Measurements from ENCODE around the gene DUOXA2.
A peak's percentile ranks its signal among the peaks of the same experiment; 100 is the strongest.

Gene DUOXA2

DNA sequence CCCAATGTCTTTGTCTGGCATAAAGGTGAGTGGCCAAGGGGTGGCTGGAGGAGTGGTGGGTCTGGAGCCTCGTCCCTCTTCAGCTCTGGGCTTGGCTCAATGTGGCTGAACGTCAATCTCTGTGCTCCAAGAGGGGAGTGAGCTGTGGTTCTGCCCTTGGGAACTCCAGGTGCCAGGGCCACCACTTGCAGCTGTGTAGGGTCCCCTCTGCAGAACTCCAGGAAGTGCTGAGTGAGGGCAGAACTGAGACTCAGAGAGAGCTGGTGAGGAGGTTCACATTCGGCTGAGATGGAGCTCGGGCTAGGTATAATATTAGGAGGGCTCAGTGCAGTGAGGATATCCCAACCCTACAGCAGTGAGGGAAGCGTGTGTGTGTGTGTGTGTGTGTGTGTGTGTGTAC lies 27.3 kb downstream of the DUOXA2 start:
- Mint-ChIP-seq H3K9me3 (no peaks in the 10 kb centered on the region), H3K4me3 (no peak overlapping the region), H3K27me3 (peaks cover 20 to 28% of the 10 kb centered on the region in 2 donors), H3K27ac (no peak overlapping the region), H3K36me3 (peaks cover 0 to 3% of the 10 kb centered on the region in 2 donors), H3K4me1 (peaks cover 2 to 3% of the 10 kb centered on the region in 2 donors)
- DNase-seq (no peak), ATAC-seq (replicated peaks) (no peak)

DNA sequence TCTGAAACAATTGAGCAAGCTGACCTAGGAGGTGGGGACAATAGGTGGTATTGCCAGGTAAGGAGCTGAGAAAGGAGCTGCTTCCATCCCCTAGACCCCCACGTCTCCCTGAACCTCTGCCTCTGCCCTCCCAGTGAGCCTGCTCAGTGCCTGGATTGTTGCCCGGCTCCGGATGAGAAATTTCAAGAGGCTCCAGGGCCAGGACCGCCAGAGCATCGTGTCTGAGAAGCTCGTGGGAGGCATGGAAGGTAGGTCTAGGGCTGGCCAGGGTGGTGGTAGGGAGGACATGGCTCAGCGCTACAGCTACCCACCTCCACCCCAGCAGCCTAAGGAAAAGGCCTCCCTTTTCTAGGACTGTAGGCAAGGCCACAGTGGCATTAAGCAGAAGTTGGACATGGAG lies 28.9 kb downstream of the DUOXA2 start:
- Mint-ChIP-seq H3K27ac (no peak overlapping the region), H3K27me3 (peaks cover 9 to 18% of the 10 kb centered on the region in 2 donors), H3K4me3 (no peak overlapping the region), H3K36me3 (peaks cover 0 to 3% of the 10 kb centered on the region in 2 donors), H3K4me1 (no peaks in the 10 kb centered on the region), H3K9me3 (no peaks in the 10 kb centered on the region)
- no peak for ATAC-seq (replicated peaks)
- no peak for DNase-seq

DNA sequence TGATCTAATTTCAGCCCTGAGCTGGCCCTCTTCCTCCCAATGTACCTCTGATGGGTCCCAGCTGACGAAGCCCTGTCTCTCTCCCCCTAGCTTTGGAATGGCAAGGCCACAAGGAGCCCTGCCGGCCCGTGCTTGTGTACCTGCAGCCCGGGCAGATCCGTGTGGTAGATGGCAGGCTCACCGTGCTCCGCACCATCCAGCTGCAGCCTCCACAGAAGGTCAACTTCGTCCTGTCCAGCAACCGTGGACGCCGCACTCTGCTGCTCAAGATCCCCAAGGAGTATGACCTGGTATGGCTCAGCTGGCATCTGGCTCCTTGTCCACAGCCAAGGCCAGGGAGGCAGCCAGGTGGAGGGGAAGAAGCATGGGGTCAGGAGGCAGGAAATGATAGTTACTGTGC lies 29.8 kb downstream of the DUOXA2 start:
- no peaks in the 10 kb centered on the region for H3K9me3 Mint-ChIP-seq
- H3K27ac Mint-ChIP-seq, result no peak overlapping the region
- DNase-seq (no peak), ATAC-seq (replicated peaks) (no peak)
- peaks cover 4 to 12% of the 10 kb centered on the region in 2 donors for H3K27me3 Mint-ChIP-seq
- no peak overlapping the region for H3K4me3 Mint-ChIP-seq
- H3K4me1 Mint-ChIP-seq, result no peaks in the 10 kb centered on the region
- H3K36me3 Mint-ChIP-seq, result peaks cover 0 to 3% of the 10 kb centered on the region in 2 donors

DNA sequence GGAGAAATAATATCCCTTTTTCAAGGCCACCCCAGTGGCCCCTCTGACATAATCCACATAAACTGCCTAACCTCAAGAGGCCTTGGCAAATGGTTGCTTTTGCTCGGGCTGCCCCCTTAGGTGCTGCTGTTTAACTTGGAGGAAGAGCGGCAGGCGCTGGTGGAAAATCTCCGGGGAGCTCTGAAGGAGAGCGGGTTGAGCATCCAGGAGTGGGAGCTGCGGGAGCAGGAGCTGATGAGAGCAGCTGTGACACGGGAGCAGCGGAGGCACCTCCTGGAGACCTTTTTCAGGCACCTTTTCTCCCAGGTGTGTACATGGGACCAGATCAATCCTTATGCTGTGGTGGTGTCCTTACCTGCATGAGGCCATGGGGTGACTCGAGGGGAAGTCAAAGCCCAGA lies 30.6 kb downstream of the DUOXA2 start:
- peak overlapping the region; percentile 63 for H3K27ac Mint-ChIP-seq
- no peak for DNase-seq
- no peaks in the 10 kb centered on the region for H3K4me1 Mint-ChIP-seq
- H3K4me3 Mint-ChIP-seq, result no peak overlapping the region
- peaks cover 0 to 3% of the 10 kb centered on the region in 2 donors for H3K36me3 Mint-ChIP-seq
- ATAC-seq (replicated peaks), result no peak
- no peaks in the 10 kb centered on the region for H3K9me3 Mint-ChIP-seq
- peaks cover 4 to 12% of the 10 kb centered on the region in 2 donors for H3K27me3 Mint-ChIP-seq

DNA sequence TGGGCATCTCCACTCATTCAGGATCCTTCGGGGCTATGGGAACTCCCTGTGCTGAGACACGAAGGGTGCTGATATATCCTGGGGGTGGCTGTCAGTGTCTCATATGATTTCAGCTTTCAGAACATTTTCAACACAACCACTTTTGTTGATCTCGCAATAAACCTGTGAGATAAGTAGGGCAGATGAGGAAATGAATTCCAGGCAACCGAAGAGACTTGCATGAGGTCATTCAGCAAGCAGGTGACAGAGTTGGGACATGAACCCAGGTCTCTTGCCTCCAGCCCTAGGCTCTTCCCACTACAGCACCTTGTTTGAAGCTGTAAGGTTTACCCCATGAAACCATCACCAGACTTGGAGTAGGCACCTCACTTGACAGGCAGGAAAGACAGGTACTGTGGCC lies 32.3 kb downstream of the DUOXA2 start:
- Mint-ChIP-seq H3K36me3 (peaks cover 0 to 1% of the 10 kb centered on the region in 2 donors), H3K27me3 (peaks cover 2 to 12% of the 10 kb centered on the region in 2 donors), H3K27ac (no peak overlapping the region), H3K9me3 (no peaks in the 10 kb centered on the region), H3K4me3 (no peak overlapping the region), H3K4me1 (no peaks in the 10 kb centered on the region)
- no peak for ATAC-seq (replicated peaks)
- no peak for DNase-seq

DNA sequence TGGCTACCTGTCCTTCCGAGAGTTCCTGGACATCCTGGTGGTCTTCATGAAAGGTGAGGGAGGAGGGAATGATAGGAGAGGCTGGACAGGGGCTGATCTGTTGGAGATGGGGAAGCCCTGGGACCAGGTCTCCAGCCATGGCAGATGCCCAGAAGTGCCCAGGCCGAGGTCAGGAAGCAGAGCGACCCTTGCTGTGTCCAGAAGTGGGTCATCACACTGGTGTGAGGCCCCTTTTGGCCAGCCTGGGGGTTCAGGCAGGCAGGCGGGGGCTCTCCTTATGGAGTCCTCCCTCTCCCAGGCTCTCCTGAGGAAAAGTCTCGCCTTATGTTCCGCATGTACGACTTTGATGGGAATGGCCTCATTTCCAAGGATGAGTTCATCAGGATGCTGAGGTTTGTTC lies 33.5 kb downstream of the DUOXA2 start:
- DNase-seq, result no peak
- Mint-ChIP-seq H3K4me3 (no peak overlapping the region), H3K27me3 (peaks cover 0 to 5% of the 10 kb centered on the region in 2 donors), H3K9me3 (no peaks in the 10 kb centered on the region), H3K4me1 (no peaks in the 10 kb centered on the region), H3K36me3 (peaks cover 7 to 8% of the 10 kb centered on the region in 2 donors), H3K27ac (no peak overlapping the region)
- ATAC-seq (replicated peaks), result no peak

DNA sequence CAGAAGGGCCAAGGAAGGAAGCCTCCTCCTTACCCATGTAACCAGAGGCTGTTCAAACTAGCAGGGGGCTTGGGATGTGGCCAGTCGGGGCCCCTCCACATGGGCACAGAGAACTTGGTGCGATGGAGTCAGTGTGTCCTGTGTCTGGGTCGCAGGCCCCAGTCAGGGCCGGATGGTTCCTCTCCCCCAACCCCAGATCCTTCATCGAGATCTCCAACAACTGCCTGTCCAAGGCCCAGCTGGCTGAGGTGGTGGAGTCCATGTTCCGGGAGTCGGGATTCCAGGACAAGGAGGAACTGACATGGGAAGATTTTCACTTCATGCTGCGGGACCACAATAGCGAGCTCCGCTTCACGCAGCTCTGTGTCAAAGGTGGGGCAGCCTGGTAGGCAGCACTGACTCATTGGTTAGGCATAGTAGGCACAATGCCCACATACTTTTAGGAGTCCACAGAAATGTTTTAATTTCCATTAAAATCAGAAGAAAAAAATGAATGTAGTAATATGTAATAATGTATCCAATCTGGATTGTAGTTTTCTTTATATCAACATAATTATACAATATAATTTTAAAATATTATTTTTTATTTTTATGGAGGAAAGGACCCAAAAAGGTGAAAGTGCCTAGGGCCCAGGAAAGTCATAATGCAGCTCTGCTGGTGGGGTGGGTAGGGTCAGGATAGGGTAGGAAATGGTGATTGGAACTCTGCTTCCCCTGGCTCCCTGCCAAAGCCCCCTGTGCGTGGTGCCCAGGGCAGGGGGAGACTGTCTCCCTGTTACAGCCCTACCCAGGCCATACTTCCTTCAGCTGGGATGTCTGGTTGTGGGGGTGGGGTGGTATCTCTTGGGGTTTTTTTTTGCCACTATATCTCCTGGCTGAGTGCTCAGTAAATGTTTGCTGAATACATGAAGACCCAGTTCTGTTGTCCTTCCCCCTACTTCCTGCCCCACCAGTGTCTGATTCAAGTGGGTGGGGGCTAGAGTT lies 34.2 kb downstream of the DUOXA2 start:
- Mint-ChIP-seq H3K27ac (no peak overlapping the region), H3K36me3 (peaks cover 8 to 10% of the 10 kb centered on the region in 2 donors), H3K9me3 (no peaks in the 10 kb centered on the region), H3K4me1 (no peaks in the 10 kb centered on the region), H3K27me3 (peaks cover 0 to 5% of the 10 kb centered on the region in 2 donors), H3K4me3 (no peak overlapping the region)
- DNase-seq, result no peak
- no peak for ATAC-seq (replicated peaks)

DNA sequence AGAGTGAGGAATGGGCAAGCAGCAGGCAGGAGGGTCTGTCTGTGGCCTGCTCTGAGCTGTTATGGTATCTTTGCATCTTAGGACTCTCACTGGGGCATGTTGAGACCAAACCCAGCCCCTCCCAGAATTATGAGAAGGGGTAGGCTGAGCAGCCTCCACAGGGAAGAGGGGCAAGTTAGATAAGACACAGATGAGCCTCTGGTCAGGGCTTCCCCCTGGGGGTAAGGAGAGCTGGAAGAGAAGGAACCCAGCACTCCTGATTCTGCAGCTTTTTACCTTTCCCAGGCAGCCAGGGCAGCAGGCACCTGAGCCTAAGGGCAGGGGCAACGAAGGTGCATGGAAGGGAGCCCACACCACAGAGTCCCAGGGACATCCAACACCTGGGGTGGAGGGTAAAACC lies 34.9 kb downstream of the DUOXA2 start:
- no peak for ATAC-seq (replicated peaks)
- Mint-ChIP-seq H3K27me3 (peaks cover 0 to 5% of the 10 kb centered on the region in 2 donors), H3K36me3 (peaks cover 8 to 10% of the 10 kb centered on the region in 2 donors), H3K4me3 (no peak overlapping the region), H3K9me3 (no peaks in the 10 kb centered on the region), H3K4me1 (no peaks in the 10 kb centered on the region), H3K27ac (no peak overlapping the region)
- no peak for DNase-seq

DNA sequence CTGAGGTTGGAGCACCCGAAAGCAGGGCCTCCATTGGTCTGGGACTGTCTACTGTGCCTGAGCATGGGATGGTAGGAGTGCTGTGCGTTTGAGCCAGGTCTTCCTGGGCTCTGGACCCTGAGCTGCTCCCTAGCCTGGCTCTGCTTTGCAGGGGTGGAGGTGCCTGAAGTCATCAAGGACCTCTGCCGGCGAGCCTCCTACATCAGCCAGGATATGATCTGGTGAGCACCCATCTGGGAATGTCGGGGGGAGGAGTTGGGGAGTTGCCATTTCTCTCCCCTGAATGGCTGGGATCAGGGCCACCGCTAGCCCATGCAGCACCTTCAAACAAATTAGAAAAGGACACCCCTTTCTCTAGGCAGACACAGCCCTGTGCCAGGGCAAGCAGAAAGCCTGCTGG lies 36.4 kb downstream of the DUOXA2 start:
- H3K4me1 Mint-ChIP-seq, result no peaks in the 10 kb centered on the region
- no peaks in the 10 kb centered on the region for H3K9me3 Mint-ChIP-seq

DNA sequence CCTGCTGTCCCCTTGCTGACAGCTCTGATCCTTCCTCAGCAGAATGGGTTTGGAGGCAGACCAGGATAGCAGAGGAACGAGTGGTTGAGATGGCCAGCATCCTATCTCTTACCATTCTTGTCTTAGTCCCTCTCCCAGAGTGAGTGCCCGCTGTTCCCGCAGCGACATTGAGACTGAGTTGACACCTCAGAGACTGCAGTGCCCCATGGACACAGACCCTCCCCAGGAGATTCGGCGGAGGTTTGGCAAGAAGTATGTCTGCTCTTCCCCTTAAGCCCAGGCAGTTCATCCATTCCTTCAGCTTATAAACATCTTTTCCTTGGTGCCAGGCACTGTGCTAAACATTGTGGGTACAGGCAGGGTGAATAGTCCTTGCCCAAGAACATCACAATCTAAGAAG lies 36.9 kb downstream of the DUOXA2 start:
- ATAC-seq (replicated peaks), result no peak
- H3K9me3 Mint-ChIP-seq, result no peaks in the 10 kb centered on the region
- no peak overlapping the region for H3K27ac Mint-ChIP-seq
- no peaks in the 10 kb centered on the region for H3K4me1 Mint-ChIP-seq
- no peak for DNase-seq
- H3K27me3 Mint-ChIP-seq, result no peaks in the 10 kb centered on the region
- H3K36me3 Mint-ChIP-seq, result peaks cover 8 to 10% of the 10 kb centered on the region in 2 donors
- H3K4me3 Mint-ChIP-seq, result no peak overlapping the region

More for the DNA sequence above, 36.4 kb downstream of the DUOXA2 start:
- H3K27ac Mint-ChIP-seq, result no peak overlapping the region
- ATAC-seq (replicated peaks), result no peak
- DNase-seq, result no peak
- no peak overlapping the region for H3K4me3 Mint-ChIP-seq
- peaks cover 8 to 10% of the 10 kb centered on the region in 2 donors for H3K36me3 Mint-ChIP-seq
- H3K27me3 Mint-ChIP-seq, result no peaks in the 10 kb centered on the region

DNA sequence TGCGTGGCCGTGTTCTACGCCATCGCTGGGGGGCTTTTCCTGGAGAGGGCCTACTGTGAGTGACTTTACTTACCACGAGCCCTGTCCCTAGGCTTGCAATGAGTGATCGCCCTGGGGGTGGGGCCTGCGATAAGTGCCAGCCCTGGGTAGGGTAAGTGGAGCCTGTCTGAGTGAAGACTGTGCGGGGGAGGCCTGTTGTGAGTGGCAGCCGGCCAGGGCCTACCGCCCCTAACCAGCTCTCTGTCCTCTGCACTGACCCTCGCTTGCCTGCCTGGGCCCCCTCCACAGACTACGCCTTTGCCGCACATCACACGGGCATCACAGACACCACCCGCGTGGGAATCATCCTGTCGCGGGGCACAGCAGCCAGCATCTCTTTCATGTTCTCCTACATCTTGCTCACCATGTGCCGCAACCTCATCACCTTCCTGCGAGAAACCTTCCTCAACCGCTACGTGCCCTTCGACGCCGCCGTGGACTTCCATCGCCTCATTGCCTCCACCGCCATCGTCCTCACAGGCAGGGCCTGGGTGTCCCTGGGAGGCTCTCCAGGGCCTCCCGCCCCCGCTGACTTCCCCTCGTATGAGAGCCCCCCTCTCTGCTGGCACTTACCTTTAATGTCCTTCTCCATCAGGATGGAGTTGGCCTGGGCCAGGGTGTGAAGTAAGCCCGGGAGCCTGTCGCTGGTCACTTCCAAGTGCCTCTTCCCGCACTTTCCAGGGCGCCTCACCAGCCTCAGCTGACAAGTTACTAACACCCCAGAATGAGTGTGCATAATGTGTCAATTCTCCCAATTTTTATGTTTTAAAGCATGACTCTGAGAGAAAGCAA lies 38.1 kb downstream of the DUOXA2 start:
- Mint-ChIP-seq H3K36me3 (peaks cover 8 to 12% of the 10 kb centered on the region in 2 donors), H3K4me3 (peak overlapping the region in 1 of 2 donors; percentile 37), H3K27me3 (no peaks in the 10 kb centered on the region), H3K9me3 (no peaks in the 10 kb centered on the region), H3K4me1 (no peaks in the 10 kb centered on the region), H3K27ac (peak overlapping the region; percentile 25)
- DNase-seq (no peak), ATAC-seq (replicated peaks) (no peak)

DNA sequence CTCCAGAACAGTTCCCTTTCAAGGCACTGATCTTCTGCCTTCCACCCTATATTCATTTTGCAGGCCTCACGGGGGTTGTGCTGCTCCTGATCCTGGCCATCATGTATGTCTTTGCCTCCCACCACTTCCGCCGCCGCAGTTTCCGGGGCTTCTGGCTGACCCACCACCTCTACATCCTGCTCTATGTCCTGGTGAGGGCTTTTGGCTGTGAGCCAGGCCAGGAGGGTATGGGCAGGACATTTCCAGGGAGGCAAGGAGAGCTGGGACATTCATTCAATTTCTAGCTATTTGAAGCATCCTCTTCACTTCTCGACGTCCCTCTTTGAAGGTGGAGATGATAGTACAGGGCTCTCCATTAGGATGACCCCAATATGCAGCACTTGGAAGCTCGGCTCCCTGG lies 41.6 kb downstream of the DUOXA2 start:
- Mint-ChIP-seq H3K27ac (no peak overlapping the region), H3K4me3 (no peak overlapping the region), H3K27me3 (no peaks in the 10 kb centered on the region), H3K4me1 (peaks cover 5 to 6% of the 10 kb centered on the region in 2 donors), H3K9me3 (no peaks in the 10 kb centered on the region), H3K36me3 (peaks cover 14 to 17% of the 10 kb centered on the region in 2 donors)
- ATAC-seq (replicated peaks) (no peak), DNase-seq (no peak)

DNA sequence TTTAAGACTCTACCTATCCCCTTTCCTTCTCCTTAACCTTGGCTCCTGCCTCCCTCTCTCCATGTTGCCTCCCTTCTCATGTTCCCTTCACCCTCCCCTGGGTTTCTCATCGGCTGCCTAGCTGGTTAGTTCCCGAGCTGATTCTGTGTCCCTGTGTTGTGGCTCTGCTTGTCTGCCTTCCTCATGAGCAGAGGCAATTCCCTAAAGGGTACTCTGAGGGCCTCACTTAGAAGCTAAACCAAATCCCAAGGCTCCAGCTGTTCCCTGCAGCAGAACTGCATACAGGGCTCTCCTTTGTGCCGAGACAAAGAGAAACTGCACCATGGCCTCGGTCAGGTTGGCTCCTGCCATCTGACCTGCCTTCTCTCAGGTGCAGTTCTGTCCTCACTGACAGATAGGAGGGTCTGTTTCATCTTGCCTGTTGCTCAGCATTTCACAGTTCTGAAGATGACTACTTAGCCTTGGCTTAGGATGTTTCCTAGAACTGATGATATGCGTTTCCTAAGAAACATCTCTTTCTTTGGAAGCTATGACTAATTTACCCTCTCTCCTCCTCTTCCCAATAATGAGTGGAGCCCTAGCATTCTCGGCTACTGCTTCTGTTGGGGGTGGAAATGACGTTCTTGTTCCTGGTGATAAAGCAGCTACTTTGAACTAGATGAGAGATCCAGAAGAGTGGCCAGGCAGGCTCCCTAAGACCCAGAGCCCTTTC lies 42.8 kb downstream of the DUOXA2 start:
- no peaks in the 10 kb centered on the region for H3K9me3 Mint-ChIP-seq
- peaks cover 5 to 6% of the 10 kb centered on the region in 2 donors for H3K4me1 Mint-ChIP-seq
- DNase-seq (no peak), ATAC-seq (replicated peaks) (no peak)
- H3K36me3 Mint-ChIP-seq, result peaks cover 16 to 18% of the 10 kb centered on the region in 2 donors
- no peaks in the 10 kb centered on the region for H3K27me3 Mint-ChIP-seq
- H3K27ac Mint-ChIP-seq, result no peak overlapping the region
- H3K4me3 Mint-ChIP-seq, result no peak overlapping the region

DNA sequence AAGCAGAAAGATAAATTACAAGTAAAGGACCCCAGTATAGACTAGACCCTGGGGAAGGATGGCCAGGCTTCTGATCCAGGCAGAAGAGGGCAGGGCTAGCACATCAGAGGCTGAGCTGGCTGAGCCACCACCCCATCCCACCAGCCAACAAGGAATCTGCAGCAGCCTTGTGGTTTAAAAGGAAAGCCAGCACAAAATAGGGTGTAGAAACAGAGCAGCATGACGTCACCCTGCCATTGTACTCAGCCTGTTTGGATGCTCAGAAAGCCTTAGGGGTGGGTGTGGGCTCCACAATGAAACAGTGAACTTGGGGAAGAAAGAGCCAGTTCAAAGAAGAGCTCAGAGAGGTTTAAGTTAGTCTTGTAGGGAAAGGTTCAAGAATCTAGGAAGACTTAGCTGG lies 43.8 kb downstream of the DUOXA2 start:
- ATAC-seq (replicated peaks) (no peak), DNase-seq (no peak)
- Mint-ChIP-seq H3K27me3 (no peaks in the 10 kb centered on the region), H3K4me1 (peaks cover 9 to 11% of the 10 kb centered on the region in 2 donors), H3K27ac (no peak overlapping the region), H3K36me3 (peaks cover 10 to 11% of the 10 kb centered on the region in 2 donors), H3K4me3 (no peak overlapping the region), H3K9me3 (no peaks in the 10 kb centered on the region)
